Prostate gland (tissue), 2 donors: ENCODE data around the gene ADAM20. TPM values are rescaled to one million over a fixed set of nuclear protein-coding genes. Genes with fewer than 3 reads are reported as not detected.

Experiments used
- DNase-seq: peaks from one replicate; pipeline ENCODE4 v3.0.0-alpha.2; 2019; ENCODE audit warnings: low spot score
- H3K27ac ChIP-seq, 2 donors: fragments of 200-600 bp; sonication (generic); 2 replicates each; pipeline ENCODE4 v1.5.1; 2017 to 2019
- H3K27me3 ChIP-seq: fragments of 200-600 bp; sonication (generic); replicated peaks from 2 replicates; pipeline ENCODE4 v1.5.1; 2019; ENCODE audit not compliant: insufficient read depth
- H3K36me3 ChIP-seq, 2 donors: fragments of 200-600 bp; sonication (generic); 1 replicate in 1 of 2; 2 replicates in 1 of 2; pipeline versions ENCODE4 v1.5.1 to v1.8.1; 2017 to 2019
- H3K4me1 ChIP-seq: fragments of 200-600 bp; sonication (generic); replicated peaks from 2 replicates; pipeline ENCODE4 v1.5.1; 2019
- H3K4me3 ChIP-seq, 2 donors: fragments of 200-600 bp; sonication (generic); 2 replicates each; pipeline ENCODE4 v1.5.1; 2017 to 2019
- H3K9me3 ChIP-seq: fragments of 200-600 bp; sonication (generic); 2 replicates; pipeline ENCODE4 v1.5.1; 2017
- CTCF ChIP-seq, 4 experiments: fragments of 200-600 bp in 2 of 4; fragments of 450-650 bp in 2 of 4; sonication (generic) in 2 of 4; IDR thresholded peaks; 1 replicate in 3 of 4; 2 replicates in 1 of 4; pipeline ENCODE4 v1.5.1; 2016 to 2019; ENCODE audit warnings: antibody characterized with exemption in 4 of 4, mild to moderate bottlenecking in 2 of 4, moderate library complexity in 2 of 4
- POLR2A ChIP-seq: fragments of 450-650 bp; IDR thresholded peaks from one replicate; pipeline ENCODE4 v1.6.1; 2016; ENCODE audit warnings: antibody characterized with exemption, mild to moderate bottlenecking
- POLR2AphosphoS5 ChIP-seq: sonication (generic); formaldehyde crosslinking; IDR thresholded peaks from one replicate; pipeline ENCODE4 v1.6.1; 2017; ENCODE audit warnings: antibody characterized with exemption
- WGBS: methylation state at CpG from one replicate; pipeline ENCODE4 v1.1.5; 2018; 5-methylcytosine and 5-hydroxymethylcytosine counted together
- intact Hi-C: fragments of 100-400 bp; cut with DNase I; formaldehyde crosslinking; loops from one replicate; pipeline ENCODE4 v1.14.2; 2022
- total RNA-seq, 2 donors: library from RNA; depleted of rRNA; stranded (reverse); fragments of >200 nt; gene quantifications; one replicate each; pipeline ENCODE4 v1.1.0, GENCODE V29; 2016

ADAM20 gene
- total RNA-seq, 2 donors from 2014 or later: 0.96 to 1.6 TPM

- Histone ChIP-seq H3K4me1 (no peaks in the 10 kb centered on the region), H3K27me3 (no peaks in the 10 kb centered on the region), H3K36me3 (no peaks in the 10 kb centered on the region), H3K4me3 (no peak overlapping the region), H3K9me3 (no peaks in the 10 kb centered on the region), H3K27ac (no peak overlapping the region)
- no peak for DNase-seq
- whole genome bisulfite sequencing: 100% methylated on average over 1 of the region's 1 CpG
- TF ChIP-seq POLR2A (no peak), CTCF (IDR thresholded peaks at IDR 0.05) (no peak), POLR2AphosphoS5 (no peak)
- intact Hi-C loops: no loop called here
Measured at GRCh38 chr14:70563869-70564268, 29.1 kb upstream of the ADAM20 start.

GRCh38 chr14:70563417-70563816, 28.6 kb upstream of the ADAM20 start:
- TF ChIP-seq POLR2AphosphoS5 (no peak), CTCF (IDR thresholded peaks at IDR 0.05) (no peak)
- intact Hi-C loops: no loop called here
- Histone ChIP-seq H3K9me3 (no peaks in the 10 kb centered on the region), H3K36me3 (no peaks in the 10 kb centered on the region), H3K4me1 (no peaks in the 10 kb centered on the region), H3K27ac (no peak overlapping the region), H3K27me3 (no peaks in the 10 kb centered on the region), H3K4me3 (no peak overlapping the region)
- 96% methylated on average over 4 of the region's 4 CpGs for WGBS
- DNase-seq: no peak

- TF ChIP-seq POLR2AphosphoS5 (no peak), CTCF (IDR thresholded peaks at IDR 0.05) (no peak), POLR2A (no peak)
- Histone ChIP-seq H3K4me1 (no peaks in the 10 kb centered on the region), H3K9me3 (no peaks in the 10 kb centered on the region), H3K4me3 (no peak overlapping the region), H3K36me3 (no peaks in the 10 kb centered on the region), H3K27me3 (no peaks in the 10 kb centered on the region), H3K27ac (no peak overlapping the region)
- DNase-seq: no peak
- intact Hi-C loops: no loop called here
Measured at GRCh38 chr14:70558356-70558755, 23.6 kb upstream of the ADAM20 start.

GRCh38 chr14:70555890-70556289, 21.1 kb upstream of the ADAM20 start:
- no peak overlapping the region for H3K27ac ChIP-seq
- TF ChIP-seq CTCF (IDR thresholded peaks at IDR 0.05): no peak
- no peak for TF ChIP-seq POLR2AphosphoS5
- TF ChIP-seq POLR2A: no peak
- H3K4me1 ChIP-seq: no peaks in the 10 kb centered on the region
- no peaks in the 10 kb centered on the region for H3K36me3 ChIP-seq
- H3K9me3 ChIP-seq: no peaks in the 10 kb centered on the region
- H3K4me3 ChIP-seq: no peak overlapping the region
- intact Hi-C loops: no loop called here
- no peaks in the 10 kb centered on the region for H3K27me3 ChIP-seq
- 29% methylated on average over 19 of the region's 19 CpGs for WGBS
- DNase-seq: no peak

- intact Hi-C loops: no loop called here
- no peaks in the 10 kb centered on the region for H3K4me1 ChIP-seq
- no peaks in the 10 kb centered on the region for H3K27me3 ChIP-seq
- 81% methylated on average over 5 of the region's 5 CpGs for WGBS
- DNase-seq: no peak
- TF ChIP-seq POLR2AphosphoS5 (no peak), POLR2A (no peak)
- no peak overlapping the region for H3K27ac ChIP-seq
- H3K9me3 ChIP-seq: no peaks in the 10 kb centered on the region
- no peaks in the 10 kb centered on the region for H3K36me3 ChIP-seq
- no peak overlapping the region for H3K4me3 ChIP-seq
Measured at GRCh38 chr14:70538087-70538486, 3.3 kb upstream of the ADAM20 start.
